Caco-2 (cell line): ENCODE results near the gene ADGRF1. TPM values are rescaled to one million over a fixed set of nuclear protein-coding genes. Genes with fewer than 3 reads are reported as not detected.

Experiments used
- BruUV-seq: library from RNA; stranded (reverse); fragments of 400-500 nt; replicated peaks from 2 replicates; lab custom pipeline; 2021; lab: Mats Ljungman, UMichigan
- CTCF ChIA-PET: fragments of 300-600 bp; sonication (Branson Sonifier 250); formaldehyde crosslinking; loops from one replicate; lab custom pipeline; 2022; ENCODE audit warnings: antibody characterized with exemption; lab: Charles Lee
- POLR2A ChIA-PET: fragments of 300-600 bp; sonication (Branson Sonifier 250); formaldehyde crosslinking; loops from one replicate; lab custom pipeline; 2022; ENCODE audit warnings: antibody characterized with exemption; lab: Charles Lee
- DNase-seq, 2 experiments: peaks; one replicate each; pipeline versions ENCODE4 v3.0.0 to v3.0.0-alpha.2; 2020 to 2022
- H3K27me3 ChIP-seq: replicated peaks from 2 replicates; pipeline ENCODE4 v1.6.0; 2011; ENCODE audit warnings: low read length; ENCODE audit not compliant: control insufficient read depth, insufficient read depth
- H3K36me3 ChIP-seq: 2 replicates; pipeline ENCODE4 v1.5.1; 2011; ENCODE audit warnings: low read length; ENCODE audit not compliant: control insufficient read depth, insufficient read depth
- H3K4me1 ChIP-seq: fragments of 250-450 bp; sonication (Bioruptor Pico); 2 replicates; pipeline ENCODE4 v1.5.1; 2020; ENCODE audit warnings: mild to moderate bottlenecking
- H3K4me3 ChIP-seq: 2 replicates; pipeline ENCODE4 v1.5.1; 2011; ENCODE audit warnings: low read depth, mild to moderate bottlenecking, control low read depth, low read length
- H3K9me3 ChIP-seq: fragments of 250-450 bp; sonication (Bioruptor Pico); 2 replicates; pipeline ENCODE4 v1.5.1; 2020; ENCODE audit warnings: mild to moderate bottlenecking, moderate library complexity
- H3K27ac Mint-ChIP-seq: one replicate; pipeline ENCODE4 v1.8.0; 2022; ENCODE audit warnings: mixed read lengths; ENCODE audit not compliant: unreplicated experiment
- H3K27me3 Mint-ChIP-seq: one replicate; pipeline ENCODE4 v1.8.0; 2022; ENCODE audit warnings: mixed read lengths; ENCODE audit not compliant: insufficient read depth, unreplicated experiment
- H3K36me3 Mint-ChIP-seq: one replicate; pipeline ENCODE4 v1.8.0; 2022; ENCODE audit warnings: mild to moderate bottlenecking, mixed read lengths; ENCODE audit not compliant: insufficient read depth, unreplicated experiment
- H3K4me1 Mint-ChIP-seq: one replicate; pipeline ENCODE4 v1.8.0; 2022; ENCODE audit warnings: low read depth, mixed read lengths; ENCODE audit not compliant: unreplicated experiment
- H3K4me3 Mint-ChIP-seq: one replicate; pipeline ENCODE4 v1.8.0; 2022; ENCODE audit warnings: mild to moderate bottlenecking, moderate library complexity, mixed read lengths; ENCODE audit not compliant: unreplicated experiment
- H3K9me3 Mint-ChIP-seq: one replicate; pipeline ENCODE4 v1.8.0; 2022; ENCODE audit warnings: mixed read lengths; ENCODE audit not compliant: unreplicated experiment
- intact Hi-C: fragments of 100-400 bp; cut with micrococcal nuclease; formaldehyde crosslinking; loops from one replicate; pipeline ENCODE4 v1.10.0; 2022; ENCODE audit not compliant: unreplicated experiment
- total RNA-seq: library from RNA; stranded (reverse); gene quantifications from 2 replicates; pipeline ENCODE4 v1.2.3, GENCODE V29; 2022
- TF ChIP-seq, protein P1 (sequence below), 2 experiments: fragments of 200-600 bp in 1 of 2; IDR thresholded peaks; 1 replicate in 1 of 2; 2 replicates in 1 of 2; pipeline versions ENCODE4 v1.5.1 to v1.8.0; 2011 to 2022; ENCODE audit warnings: antibody characterized with exemption in 1 of 2, control low read depth in 1 of 2, inconsistent platforms in 1 of 2, low read depth in 1 of 2, low read length in 1 of 2, mild to moderate bottlenecking in 1 of 2, moderate library complexity in 1 of 2; ENCODE audit not compliant: insufficient read depth in 1 of 2, severe bottlenecking in 1 of 2, unreplicated experiment in 1 of 2

ADGRF1 gene
- total RNA-seq, 1 experiment from 2014 or later: 0.52 TPM

DNA sequence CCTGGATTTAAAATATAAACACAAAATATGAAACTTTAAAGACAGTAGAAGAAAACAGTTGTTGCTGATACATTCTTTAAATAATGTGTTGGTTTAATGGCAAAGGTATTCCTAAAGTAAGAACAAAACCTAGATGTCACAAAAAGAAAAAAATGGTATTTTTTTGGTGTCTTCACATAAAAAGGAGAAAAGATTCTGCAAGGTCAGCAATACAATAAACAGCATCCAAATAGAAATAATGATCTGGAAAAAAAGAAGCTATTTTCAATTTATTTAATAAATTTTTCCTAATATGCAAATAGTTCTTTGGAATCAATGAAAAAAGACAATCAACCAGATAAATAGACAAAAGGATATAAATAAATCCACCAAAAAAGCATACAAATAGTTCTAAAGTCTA, 6.5 kb upstream of the ADGRF1 start:
- no peaks in the 10 kb centered on the region for H3K36me3 Mint-ChIP-seq
- no TSS peak for BruUV-seq
- DNase-seq: no peak
- H3K9me3 Mint-ChIP-seq: no peaks in the 10 kb centered on the region
- TF ChIP-seq, protein P1, sequence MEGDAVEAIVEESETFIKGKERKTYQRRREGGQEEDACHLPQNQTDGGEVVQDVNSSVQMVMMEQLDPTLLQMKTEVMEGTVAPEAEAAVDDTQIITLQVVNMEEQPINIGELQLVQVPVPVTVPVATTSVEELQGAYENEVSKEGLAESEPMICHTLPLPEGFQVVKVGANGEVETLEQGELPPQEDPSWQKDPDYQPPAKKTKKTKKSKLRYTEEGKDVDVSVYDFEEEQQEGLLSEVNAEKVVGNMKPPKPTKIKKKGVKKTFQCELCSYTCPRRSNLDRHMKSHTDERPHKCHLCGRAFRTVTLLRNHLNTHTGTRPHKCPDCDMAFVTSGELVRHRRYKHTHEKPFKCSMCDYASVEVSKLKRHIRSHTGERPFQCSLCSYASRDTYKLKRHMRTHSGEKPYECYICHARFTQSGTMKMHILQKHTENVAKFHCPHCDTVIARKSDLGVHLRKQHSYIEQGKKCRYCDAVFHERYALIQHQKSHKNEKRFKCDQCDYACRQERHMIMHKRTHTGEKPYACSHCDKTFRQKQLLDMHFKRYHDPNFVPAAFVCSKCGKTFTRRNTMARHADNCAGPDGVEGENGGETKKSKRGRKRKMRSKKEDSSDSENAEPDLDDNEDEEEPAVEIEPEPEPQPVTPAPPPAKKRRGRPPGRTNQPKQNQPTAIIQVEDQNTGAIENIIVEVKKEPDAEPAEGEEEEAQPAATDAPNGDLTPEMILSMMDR (IDR thresholded peaks at IDR 0.05; ENCODE audit: insufficient read depth in 1 of 2, low read depth in 1 of 2, low read length in 1 of 2, severe bottlenecking in 1 of 2, unreplicated experiment in 1 of 2): no peak
- H3K4me3 Mint-ChIP-seq: no peak overlapping the region
- ChIA-PET POLR2A (no interaction called here), CTCF (no interaction called here)
- intact Hi-C loops: no loop called here
- H3K4me1 ChIP-seq: peaks cover 12% of the 10 kb centered on the region
- no peaks in the 10 kb centered on the region; the same call in 1 of the 2 replicates for H3K9me3 ChIP-seq
- H3K27ac Mint-ChIP-seq: no peak overlapping the region
- H3K4me1 Mint-ChIP-seq: peaks cover 6% of the 10 kb centered on the region
- H3K4me3 ChIP-seq: no peak overlapping the region
- H3K27me3 Mint-ChIP-seq: no peaks in the 10 kb centered on the region
- no peaks in the 10 kb centered on the region for H3K36me3 ChIP-seq
- no peaks in the 10 kb centered on the region for H3K27me3 ChIP-seq

DNA sequence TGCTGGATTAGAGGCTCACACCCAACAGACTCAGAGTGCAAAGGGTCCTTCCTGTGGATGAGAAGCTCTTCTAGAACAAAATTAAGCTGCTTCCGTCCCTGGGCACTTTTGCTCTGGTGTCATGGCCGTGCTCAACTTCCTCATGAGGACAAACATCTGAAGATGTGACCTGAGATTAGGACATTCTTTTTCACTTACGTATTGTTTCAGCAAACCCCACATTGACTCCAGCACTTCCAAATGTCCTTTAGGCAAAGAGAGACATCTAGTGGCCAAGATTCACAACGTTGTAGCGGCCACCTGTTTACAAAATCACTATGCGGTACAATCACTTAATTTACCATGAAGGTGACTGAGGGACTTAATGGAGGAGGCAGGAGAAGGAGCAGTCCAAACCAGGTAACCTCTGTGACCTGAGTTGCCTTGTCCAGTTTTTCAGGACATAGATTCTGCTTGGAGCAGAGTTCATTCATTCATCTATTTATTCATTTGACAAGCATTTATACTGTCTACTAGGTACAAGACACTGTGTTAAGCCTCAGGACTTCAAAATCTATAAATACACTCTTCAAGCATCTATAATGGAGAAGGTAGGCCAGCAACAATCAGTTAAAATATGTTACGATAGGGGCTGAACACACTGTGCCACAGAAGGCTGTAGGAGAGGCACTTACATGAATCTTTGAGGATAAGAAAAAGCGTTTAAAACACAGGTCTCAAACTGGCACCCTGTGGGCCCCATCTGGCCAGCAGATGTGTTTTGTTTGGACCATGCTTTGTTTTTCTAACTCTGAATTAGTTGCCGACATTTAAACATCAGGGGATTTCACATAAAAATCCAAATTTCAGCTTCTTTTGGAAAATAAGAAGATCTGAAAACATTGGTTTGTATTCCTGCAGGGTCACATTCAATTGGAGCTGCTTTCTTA, 5.6 kb upstream of the ADGRF1 start:
- Histone ChIP-seq H3K4me3 (no peak overlapping the region), H3K9me3 (no peaks in the 10 kb centered on the region; the same call in 1 of the 2 replicates), H3K36me3 (no peaks in the 10 kb centered on the region), H3K4me1 (peaks cover 12% of the 10 kb centered on the region), H3K27me3 (no peaks in the 10 kb centered on the region)
- ChIA-PET CTCF (interaction anchor here (0.7 to 1.3 kb wide), 2 partner anchors 31 to 199 kb away, joined by 3 to 6 read pairs; no protein-coding TSS in a partner anchor), POLR2A (no interaction called here)
- Mint-ChIP-seq H3K27me3 (no peaks in the 10 kb centered on the region), H3K4me3 (peak overlapping the region; percentile 37), H3K36me3 (no peaks in the 10 kb centered on the region), H3K9me3 (no peaks in the 10 kb centered on the region), H3K4me1 (peaks cover 6% of the 10 kb centered on the region), H3K27ac (peak overlapping the region; percentile 46)
- TF ChIP-seq, protein P1 (IDR thresholded peaks at IDR 0.05; ENCODE audit: insufficient read depth in 1 of 2, low read depth in 1 of 2, low read length in 1 of 2, severe bottlenecking in 1 of 2, unreplicated experiment in 1 of 2): peak; percentile 78 to 79
- peak; percentile 62 to 74 for DNase-seq
- intact Hi-C loops: loop anchor here (1.0 to 2.0 kb wide), 4 partner anchors 40 to 628 kb away; no protein-coding TSS in a partner anchor
- no TSS peak for BruUV-seq

DNA sequence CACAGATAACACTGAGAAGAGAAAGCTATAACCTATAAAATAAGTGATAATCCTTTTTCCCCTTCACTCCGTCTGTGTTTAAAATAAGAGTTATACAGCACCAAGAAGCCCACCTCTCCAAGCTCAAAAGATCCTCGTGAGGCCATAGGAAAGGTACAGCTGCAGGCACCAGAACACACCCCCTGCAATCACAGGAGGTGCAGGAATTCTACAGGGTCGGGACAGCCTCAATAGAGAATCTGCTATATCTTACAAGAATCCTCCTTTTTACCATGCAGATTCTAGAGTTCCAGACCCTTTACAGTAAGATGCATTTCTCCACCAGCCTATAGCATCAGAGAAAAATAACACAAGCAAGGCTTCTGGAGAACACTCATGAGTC, 5.0 kb upstream of the ADGRF1 start:
- POLR2A ChIA-PET: no interaction called here
- intact Hi-C loops: loop anchor here (1.0 to 2.0 kb wide), 4 partner anchors 40 to 628 kb away; no protein-coding TSS in a partner anchor
- Mint-ChIP-seq H3K9me3 (no peaks in the 10 kb centered on the region), H3K4me1 (peaks cover 6% of the 10 kb centered on the region), H3K27ac (peak overlapping the region; percentile 46), H3K27me3 (no peaks in the 10 kb centered on the region), H3K4me3 (peak overlapping the region; percentile 37), H3K36me3 (no peaks in the 10 kb centered on the region)
- CTCF ChIA-PET: interaction anchor here (0.7 to 1.3 kb wide), 2 partner anchors 30 to 198 kb away, joined by 3 to 6 read pairs; no protein-coding TSS in a partner anchor
- Histone ChIP-seq H3K9me3 (no peaks in the 10 kb centered on the region; the same call in 1 of the 2 replicates), H3K4me3 (no peak overlapping the region), H3K4me1 (peaks cover 12% of the 10 kb centered on the region), H3K36me3 (no peaks in the 10 kb centered on the region), H3K27me3 (no peaks in the 10 kb centered on the region)
- BruUV-seq: no TSS peak
- no peak for DNase-seq
- TF ChIP-seq, protein P1 (IDR thresholded peaks at IDR 0.05; ENCODE audit: insufficient read depth in 1 of 2, low read depth in 1 of 2, low read length in 1 of 2, severe bottlenecking in 1 of 2, unreplicated experiment in 1 of 2): no peak
